Activated T-cell treated with anti-CD3 and anti-CD28 coated beads for 1 hour (primary cell): Measurements from ENCODE around the gene UBAC2.
"Not testable (repeated sequence)": the region's sequence is repeated elsewhere in the genome, so short reads cannot be mapped to it uniquely, and the experiment has no call there.

Experiments used
- DNase-seq: peaks from one replicate; pipeline ENCODE4 v3.0.0-alpha.2; 2020; ENCODE audit warnings: low read depth

The UBAC2 gene

GRCh38 chr13:99214731-99215130 is 14.1 kb downstream of the UBAC2 start:
- DNase-seq = no peak

- DNase-seq = peak; percentile 28
Observed at GRCh38 chr13:99215184-99215830, 14.7 kb downstream of the UBAC2 start.

GRCh38 chr13:99217461-99218110 is 16.9 kb downstream of the UBAC2 start:
- DNase-seq = peak; percentile 17

- DNase-seq = no peak
Observed at GRCh38 chr13:99218126-99218525, 17.5 kb downstream of the UBAC2 start.

GRCh38 chr13:99218545-99218944 is 17.9 kb downstream of the UBAC2 start:
- no peak for DNase-seq

- peak; percentile 33 for DNase-seq
Observed at GRCh38 chr13:99218969-99219368, 18.3 kb downstream of the UBAC2 start.

GRCh38 chr13:99220199-99220935 is 19.7 kb downstream of the UBAC2 start:
- no peak for DNase-seq

- DNase-seq = no peak
Observed at GRCh38 chr13:99221567-99222239, 21.0 kb downstream of the UBAC2 start.

- DNase-seq = no peak
Observed at GRCh38 chr13:99223587-99223986, 22.9 kb downstream of the UBAC2 start.

GRCh38 chr13:99224021-99224420 is 23.4 kb downstream of the UBAC2 start:
- DNase-seq = no peak

GRCh38 chr13:99225078-99225477 is 24.4 kb downstream of the UBAC2 start:
- no peak for DNase-seq

GRCh38 chr13:99226513-99226912 is 25.9 kb downstream of the UBAC2 start:
- DNase-seq = no peak

- DNase-seq = no peak
Observed at GRCh38 chr13:99227331-99227900, 26.8 kb downstream of the UBAC2 start.

GRCh38 chr13:99227909-99228688 is 27.4 kb downstream of the UBAC2 start:
- no peak for DNase-seq

GRCh38 chr13:99228737-99229691 is 28.4 kb downstream of the UBAC2 start:
- DNase-seq = no peak

- not testable (repeated sequence) for DNase-seq
Observed at GRCh38 chr13:99230588-99230987, 29.9 kb downstream of the UBAC2 start.

- no peak for DNase-seq
Observed at GRCh38 chr13:99230991-99231390, 30.3 kb downstream of the UBAC2 start.

- DNase-seq = no peak
Observed at GRCh38 chr13:99231721-99232120, 31.1 kb downstream of the UBAC2 start.

- DNase-seq = no peak
Observed at GRCh38 chr13:99237981-99238662, 37.5 kb downstream of the UBAC2 start.

GRCh38 chr13:99246100-99246499 is 45.4 kb downstream of the UBAC2 start:
- DNase-seq = no peak
